ENCODE measurements around the gene CAMKK1. TPM values are rescaled to one million over a fixed set of nuclear protein-coding genes. Genes with fewer than 3 reads are reported as not detected.

CAMKK1 gene
- total RNA-seq, 1 experiment from 2014 or later = 9.6 TPM

DNA sequence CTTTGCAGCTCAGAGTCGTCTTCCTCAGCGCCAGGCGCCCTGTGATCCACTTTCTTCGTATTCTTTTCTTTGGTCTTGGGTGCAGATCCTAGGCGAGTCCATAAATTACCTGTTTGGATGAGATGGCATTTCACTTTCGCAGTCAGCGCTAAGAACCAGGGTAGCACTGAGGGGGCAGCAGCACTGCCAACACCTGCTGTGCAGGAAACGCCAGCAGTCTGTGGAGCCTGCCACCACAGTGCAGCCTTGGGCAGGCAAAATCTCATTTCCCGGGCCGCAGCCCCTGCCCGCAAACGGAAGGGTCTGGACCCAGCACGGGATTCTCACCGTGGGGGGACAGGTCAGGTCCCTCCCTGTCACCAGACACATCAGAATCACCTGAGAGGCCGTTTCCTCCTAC lies 79.7 kb downstream of the CAMKK1 start:
- Mint-ChIP-seq H3K27me3 (ENCODE audit: low read depth) (no peaks in the 10 kb centered on the region), H3K36me3 (peaks cover 58% of the 10 kb centered on the region), H3K4me3 (no peak overlapping the region), H3K9me3 (no peaks in the 10 kb centered on the region), H3K4me1 (no peaks in the 10 kb centered on the region), H3K27ac (no peak overlapping the region)
- TF ChIP-seq, protein P1, sequence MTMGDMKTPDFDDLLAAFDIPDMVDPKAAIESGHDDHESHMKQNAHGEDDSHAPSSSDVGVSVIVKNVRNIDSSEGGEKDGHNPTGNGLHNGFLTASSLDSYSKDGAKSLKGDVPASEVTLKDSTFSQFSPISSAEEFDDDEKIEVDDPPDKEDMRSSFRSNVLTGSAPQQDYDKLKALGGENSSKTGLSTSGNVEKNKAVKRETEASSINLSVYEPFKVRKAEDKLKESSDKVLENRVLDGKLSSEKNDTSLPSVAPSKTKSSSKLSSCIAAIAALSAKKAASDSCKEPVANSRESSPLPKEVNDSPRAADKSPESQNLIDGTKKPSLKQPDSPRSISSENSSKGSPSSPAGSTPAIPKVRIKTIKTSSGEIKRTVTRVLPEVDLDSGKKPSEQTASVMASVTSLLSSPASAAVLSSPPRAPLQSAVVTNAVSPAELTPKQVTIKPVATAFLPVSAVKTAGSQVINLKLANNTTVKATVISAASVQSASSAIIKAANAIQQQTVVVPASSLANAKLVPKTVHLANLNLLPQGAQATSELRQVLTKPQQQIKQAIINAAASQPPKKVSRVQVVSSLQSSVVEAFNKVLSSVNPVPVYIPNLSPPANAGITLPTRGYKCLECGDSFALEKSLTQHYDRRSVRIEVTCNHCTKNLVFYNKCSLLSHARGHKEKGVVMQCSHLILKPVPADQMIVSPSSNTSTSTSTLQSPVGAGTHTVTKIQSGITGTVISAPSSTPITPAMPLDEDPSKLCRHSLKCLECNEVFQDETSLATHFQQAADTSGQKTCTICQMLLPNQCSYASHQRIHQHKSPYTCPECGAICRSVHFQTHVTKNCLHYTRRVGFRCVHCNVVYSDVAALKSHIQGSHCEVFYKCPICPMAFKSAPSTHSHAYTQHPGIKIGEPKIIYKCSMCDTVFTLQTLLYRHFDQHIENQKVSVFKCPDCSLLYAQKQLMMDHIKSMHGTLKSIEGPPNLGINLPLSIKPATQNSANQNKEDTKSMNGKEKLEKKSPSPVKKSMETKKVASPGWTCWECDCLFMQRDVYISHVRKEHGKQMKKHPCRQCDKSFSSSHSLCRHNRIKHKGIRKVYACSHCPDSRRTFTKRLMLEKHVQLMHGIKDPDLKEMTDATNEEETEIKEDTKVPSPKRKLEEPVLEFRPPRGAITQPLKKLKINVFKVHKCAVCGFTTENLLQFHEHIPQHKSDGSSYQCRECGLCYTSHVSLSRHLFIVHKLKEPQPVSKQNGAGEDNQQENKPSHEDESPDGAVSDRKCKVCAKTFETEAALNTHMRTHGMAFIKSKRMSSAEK (CRISPR knock-in tag; IDR thresholded peaks at IDR 0.05; ENCODE audit: borderline replicate concordance) = no peak
- TF ChIP-seq, protein P2, sequence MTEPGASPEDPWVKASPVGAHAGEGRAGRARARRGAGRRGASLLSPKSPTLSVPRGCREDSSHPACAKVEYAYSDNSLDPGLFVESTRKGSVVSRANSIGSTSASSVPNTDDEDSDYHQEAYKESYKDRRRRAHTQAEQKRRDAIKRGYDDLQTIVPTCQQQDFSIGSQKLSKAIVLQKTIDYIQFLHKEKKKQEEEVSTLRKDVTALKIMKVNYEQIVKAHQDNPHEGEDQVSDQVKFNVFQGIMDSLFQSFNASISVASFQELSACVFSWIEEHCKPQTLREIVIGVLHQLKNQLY (CRISPR knock-in tag; IDR thresholded peaks at IDR 0.05) = no peak
- TF ChIP-seq IRF2 (CRISPR knock-in tag; IDR thresholded peaks at IDR 0.05; ENCODE audit: borderline replicate concordance, low read depth) = no peak
- TF ChIP-seq, protein P3, sequence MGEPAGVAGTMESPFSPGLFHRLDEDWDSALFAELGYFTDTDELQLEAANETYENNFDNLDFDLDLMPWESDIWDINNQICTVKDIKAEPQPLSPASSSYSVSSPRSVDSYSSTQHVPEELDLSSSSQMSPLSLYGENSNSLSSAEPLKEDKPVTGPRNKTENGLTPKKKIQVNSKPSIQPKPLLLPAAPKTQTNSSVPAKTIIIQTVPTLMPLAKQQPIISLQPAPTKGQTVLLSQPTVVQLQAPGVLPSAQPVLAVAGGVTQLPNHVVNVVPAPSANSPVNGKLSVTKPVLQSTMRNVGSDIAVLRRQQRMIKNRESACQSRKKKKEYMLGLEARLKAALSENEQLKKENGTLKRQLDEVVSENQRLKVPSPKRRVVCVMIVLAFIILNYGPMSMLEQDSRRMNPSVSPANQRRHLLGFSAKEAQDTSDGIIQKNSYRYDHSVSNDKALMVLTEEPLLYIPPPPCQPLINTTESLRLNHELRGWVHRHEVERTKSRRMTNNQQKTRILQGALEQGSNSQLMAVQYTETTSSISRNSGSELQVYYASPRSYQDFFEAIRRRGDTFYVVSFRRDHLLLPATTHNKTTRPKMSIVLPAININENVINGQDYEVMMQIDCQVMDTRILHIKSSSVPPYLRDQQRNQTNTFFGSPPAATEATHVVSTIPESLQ (CRISPR knock-in tag; IDR thresholded peaks at IDR 0.05) = no peak
- no peak for TF ChIP-seq NR2C2 (CRISPR knock-in tag; IDR thresholded peaks at IDR 0.05)
- no peak for TF ChIP-seq OVOL2 (CRISPR knock-in tag; IDR thresholded peaks at IDR 0.05; ENCODE audit: borderline replicate concordance)
- TF ChIP-seq NR3C1 (CRISPR knock-in tag; conservative IDR thresholded peaks at IDR 0.05; ENCODE audit: low read depth) = no peak
- TF ChIP-seq, protein P4, sequence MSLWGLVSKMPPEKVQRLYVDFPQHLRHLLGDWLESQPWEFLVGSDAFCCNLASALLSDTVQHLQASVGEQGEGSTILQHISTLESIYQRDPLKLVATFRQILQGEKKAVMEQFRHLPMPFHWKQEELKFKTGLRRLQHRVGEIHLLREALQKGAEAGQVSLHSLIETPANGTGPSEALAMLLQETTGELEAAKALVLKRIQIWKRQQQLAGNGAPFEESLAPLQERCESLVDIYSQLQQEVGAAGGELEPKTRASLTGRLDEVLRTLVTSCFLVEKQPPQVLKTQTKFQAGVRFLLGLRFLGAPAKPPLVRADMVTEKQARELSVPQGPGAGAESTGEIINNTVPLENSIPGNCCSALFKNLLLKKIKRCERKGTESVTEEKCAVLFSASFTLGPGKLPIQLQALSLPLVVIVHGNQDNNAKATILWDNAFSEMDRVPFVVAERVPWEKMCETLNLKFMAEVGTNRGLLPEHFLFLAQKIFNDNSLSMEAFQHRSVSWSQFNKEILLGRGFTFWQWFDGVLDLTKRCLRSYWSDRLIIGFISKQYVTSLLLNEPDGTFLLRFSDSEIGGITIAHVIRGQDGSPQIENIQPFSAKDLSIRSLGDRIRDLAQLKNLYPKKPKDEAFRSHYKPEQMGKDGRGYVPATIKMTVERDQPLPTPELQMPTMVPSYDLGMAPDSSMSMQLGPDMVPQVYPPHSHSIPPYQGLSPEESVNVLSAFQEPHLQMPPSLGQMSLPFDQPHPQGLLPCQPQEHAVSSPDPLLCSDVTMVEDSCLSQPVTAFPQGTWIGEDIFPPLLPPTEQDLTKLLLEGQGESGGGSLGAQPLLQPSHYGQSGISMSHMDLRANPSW (CRISPR knock-in tag; conservative IDR thresholded peaks at IDR 0.05; ENCODE audit: low read depth) = no peak
- POLR2A ChIA-PET = no interaction called here
- no peak for ATAC-seq
- CTCF ChIA-PET = interaction anchor here (4.2 kb wide), 1 partner anchor 76 kb away, joined by 25 read pairs; no protein-coding TSS in a partner anchor
- DNase-seq (ENCODE audit: low spot score) = no peak

DNA sequence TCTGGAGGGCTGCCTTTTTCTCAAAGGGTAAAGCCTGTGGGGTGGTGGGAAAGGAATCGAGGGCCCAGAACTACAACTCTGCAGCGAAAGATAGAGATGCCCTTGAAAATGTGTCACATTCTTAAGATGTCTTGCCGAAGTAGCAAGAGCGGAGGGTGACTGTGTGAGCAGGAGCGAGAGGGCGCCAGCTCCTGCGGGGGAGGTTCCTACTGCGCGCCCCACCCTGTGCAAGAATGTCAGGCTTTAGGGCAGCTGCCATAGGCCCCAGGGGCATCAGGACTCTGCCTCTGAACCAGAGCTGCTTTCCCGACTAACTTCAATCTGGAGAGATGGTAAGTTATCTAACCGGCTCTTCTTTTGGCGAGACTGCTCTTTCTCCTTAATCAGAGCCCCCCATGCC lies 80.1 kb downstream of the CAMKK1 start:
- no peaks in the 10 kb centered on the region for H3K27me3 Mint-ChIP-seq (ENCODE audit: low read depth)
- TF ChIP-seq ZNF121 (CRISPR knock-in tag; IDR thresholded peaks at IDR 0.05) (no peak), RORB (CRISPR knock-in tag; IDR thresholded peaks at IDR 0.05) (no peak), NR3C1 (CRISPR knock-in tag; conservative IDR thresholded peaks at IDR 0.05; ENCODE audit: low read depth) (no peak)
- TF ChIP-seq, protein P5, sequence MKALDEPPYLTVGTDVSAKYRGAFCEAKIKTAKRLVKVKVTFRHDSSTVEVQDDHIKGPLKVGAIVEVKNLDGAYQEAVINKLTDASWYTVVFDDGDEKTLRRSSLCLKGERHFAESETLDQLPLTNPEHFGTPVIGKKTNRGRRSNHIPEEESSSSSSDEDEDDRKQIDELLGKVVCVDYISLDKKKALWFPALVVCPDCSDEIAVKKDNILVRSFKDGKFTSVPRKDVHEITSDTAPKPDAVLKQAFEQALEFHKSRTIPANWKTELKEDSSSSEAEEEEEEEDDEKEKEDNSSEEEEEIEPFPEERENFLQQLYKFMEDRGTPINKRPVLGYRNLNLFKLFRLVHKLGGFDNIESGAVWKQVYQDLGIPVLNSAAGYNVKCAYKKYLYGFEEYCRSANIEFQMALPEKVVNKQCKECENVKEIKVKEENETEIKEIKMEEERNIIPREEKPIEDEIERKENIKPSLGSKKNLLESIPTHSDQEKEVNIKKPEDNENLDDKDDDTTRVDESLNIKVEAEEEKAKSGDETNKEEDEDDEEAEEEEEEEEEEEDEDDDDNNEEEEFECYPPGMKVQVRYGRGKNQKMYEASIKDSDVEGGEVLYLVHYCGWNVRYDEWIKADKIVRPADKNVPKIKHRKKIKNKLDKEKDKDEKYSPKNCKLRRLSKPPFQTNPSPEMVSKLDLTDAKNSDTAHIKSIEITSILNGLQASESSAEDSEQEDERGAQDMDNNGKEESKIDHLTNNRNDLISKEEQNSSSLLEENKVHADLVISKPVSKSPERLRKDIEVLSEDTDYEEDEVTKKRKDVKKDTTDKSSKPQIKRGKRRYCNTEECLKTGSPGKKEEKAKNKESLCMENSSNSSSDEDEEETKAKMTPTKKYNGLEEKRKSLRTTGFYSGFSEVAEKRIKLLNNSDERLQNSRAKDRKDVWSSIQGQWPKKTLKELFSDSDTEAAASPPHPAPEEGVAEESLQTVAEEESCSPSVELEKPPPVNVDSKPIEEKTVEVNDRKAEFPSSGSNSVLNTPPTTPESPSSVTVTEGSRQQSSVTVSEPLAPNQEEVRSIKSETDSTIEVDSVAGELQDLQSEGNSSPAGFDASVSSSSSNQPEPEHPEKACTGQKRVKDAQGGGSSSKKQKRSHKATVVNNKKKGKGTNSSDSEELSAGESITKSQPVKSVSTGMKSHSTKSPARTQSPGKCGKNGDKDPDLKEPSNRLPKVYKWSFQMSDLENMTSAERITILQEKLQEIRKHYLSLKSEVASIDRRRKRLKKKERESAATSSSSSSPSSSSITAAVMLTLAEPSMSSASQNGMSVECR (CRISPR knock-in tag; IDR thresholded peaks at IDR 0.05; ENCODE audit: borderline replicate concordance) = no peak
- TF ChIP-seq, protein P6, sequence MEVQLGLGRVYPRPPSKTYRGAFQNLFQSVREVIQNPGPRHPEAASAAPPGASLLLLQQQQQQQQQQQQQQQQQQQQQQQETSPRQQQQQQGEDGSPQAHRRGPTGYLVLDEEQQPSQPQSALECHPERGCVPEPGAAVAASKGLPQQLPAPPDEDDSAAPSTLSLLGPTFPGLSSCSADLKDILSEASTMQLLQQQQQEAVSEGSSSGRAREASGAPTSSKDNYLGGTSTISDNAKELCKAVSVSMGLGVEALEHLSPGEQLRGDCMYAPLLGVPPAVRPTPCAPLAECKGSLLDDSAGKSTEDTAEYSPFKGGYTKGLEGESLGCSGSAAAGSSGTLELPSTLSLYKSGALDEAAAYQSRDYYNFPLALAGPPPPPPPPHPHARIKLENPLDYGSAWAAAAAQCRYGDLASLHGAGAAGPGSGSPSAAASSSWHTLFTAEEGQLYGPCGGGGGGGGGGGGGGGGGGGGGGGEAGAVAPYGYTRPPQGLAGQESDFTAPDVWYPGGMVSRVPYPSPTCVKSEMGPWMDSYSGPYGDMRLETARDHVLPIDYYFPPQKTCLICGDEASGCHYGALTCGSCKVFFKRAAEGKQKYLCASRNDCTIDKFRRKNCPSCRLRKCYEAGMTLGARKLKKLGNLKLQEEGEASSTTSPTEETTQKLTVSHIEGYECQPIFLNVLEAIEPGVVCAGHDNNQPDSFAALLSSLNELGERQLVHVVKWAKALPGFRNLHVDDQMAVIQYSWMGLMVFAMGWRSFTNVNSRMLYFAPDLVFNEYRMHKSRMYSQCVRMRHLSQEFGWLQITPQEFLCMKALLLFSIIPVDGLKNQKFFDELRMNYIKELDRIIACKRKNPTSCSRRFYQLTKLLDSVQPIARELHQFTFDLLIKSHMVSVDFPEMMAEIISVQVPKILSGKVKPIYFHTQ (CRISPR knock-in tag; IDR thresholded peaks at IDR 0.05) = no peak
- TF ChIP-seq, protein P3 (CRISPR knock-in tag; IDR thresholded peaks at IDR 0.05) = no peak

More for the DNA sequence above, 80.1 kb downstream of the CAMKK1 start:
- Mint-ChIP-seq H3K9me3 (no peaks in the 10 kb centered on the region), H3K4me1 (no peaks in the 10 kb centered on the region), H3K4me3 (no peak overlapping the region), H3K27ac (no peak overlapping the region), H3K36me3 (peaks cover 60% of the 10 kb centered on the region)
- ATAC-seq (no peak), DNase-seq (ENCODE audit: low spot score) (no peak)
- ChIA-PET POLR2A (no interaction called here), CTCF (interaction anchor here (0.6 to 3.4 kb wide), 3 partner anchors 14 to 75 kb away, joined by 3 to 35 read pairs (median 6); no protein-coding TSS in a partner anchor)
